ENCODE results near the gene CKM. TPM values are rescaled to one million over a fixed set of nuclear protein-coding genes. Genes with fewer than 3 reads are reported as not detected.

The CKM gene
- total and polyA plus RNA-seq, 2 donors (not counting 3 experiments of a cell fraction or from before 2014, with no cell fraction given), result not detected

GRCh38 chr19:45354241-45354842 is 31.7 kb upstream of the CKM start:
- Histone ChIP-seq H3K9ac (replicated peaks; ENCODE audit: extremely low read depth, insufficient read depth, low read length) (no peak overlapping the region), H3K4me3 (replicated peaks in 1 of 3; ENCODE audit: insufficient read depth in 1 of 3, low read depth in 1 of 3, low read length in 3 of 3) (no peak overlapping the region), H3K27ac (ENCODE audit: insufficient read depth, low read depth, low read length) (no peak overlapping the region), H2AFZ (ENCODE audit: low read depth, low read length) (no peak overlapping the region), H4K20me1 (replicated peaks; ENCODE audit: control insufficient read depth, extremely low read depth, insufficient read depth, low read length) (no peaks in the 10 kb centered on the region), H3K4me1 (ENCODE audit: control insufficient read depth, extremely low read depth, insufficient read depth, low read length) (no peaks in the 10 kb centered on the region), H3K9me1 (replicated peaks; ENCODE audit: control insufficient read depth, extremely low read depth, insufficient read depth, low read length) (no peaks in the 10 kb centered on the region), H3K79me2 (ENCODE audit: control insufficient read depth, insufficient read depth, low read length) (no peaks in the 10 kb centered on the region), H3K4me2 (ENCODE audit: insufficient read depth, low read length) (no peak overlapping the region), H3K36me3 (ENCODE audit: control insufficient read depth in 2 of 2, extremely low read depth in 1 of 2, insufficient read depth in 2 of 2, low read length in 2 of 2) (peaks cover 7 to 46% of the 10 kb centered on the region in 2 experiments), H3K27me3 (ENCODE audit: control insufficient read depth in 2 of 2, insufficient read depth in 2 of 2, low read length in 2 of 2) (no peaks in the 10 kb centered on the region), H3K9me3 (replicated peaks; ENCODE audit: control insufficient read depth, insufficient read depth, low read length) (no peaks in the 10 kb centered on the region)
- intact Hi-C loops (cut with micrococcal nuclease) (no loop called here), dilution Hi-C loops (cut with MboI; ENCODE audit: extremely low pct_ligation_motif_present, low sequenced_read_pairs) (no loop called here)
- TF ChIP-seq FOS (IDR thresholded peaks at IDR 0.05; ENCODE audit: borderline replicate concordance, insufficient read depth, low read length) (no peak), EZH2 (IDR thresholded peaks at IDR 0.05; ENCODE audit: borderline replicate concordance, low read depth, low read length, severe bottlenecking) (no peak), POLR2AphosphoS5 (IDR thresholded peaks at IDR 0.05; ENCODE audit: insufficient read depth, low read depth, low read length) (no peak), CTCF (IDR thresholded peaks at IDR 0.05; ENCODE audit: extremely low read depth in 1 of 2, insufficient read depth in 1 of 2, low read depth in 1 of 2, low read length in 2 of 2) (no peak), MAX (IDR thresholded peaks at IDR 0.05; ENCODE audit: insufficient read depth, insufficient read length) (no peak), JUN (IDR thresholded peaks at IDR 0.05; ENCODE audit: borderline replicate concordance, insufficient read depth, insufficient read length, low read depth) (no peak), GATA2 (IDR thresholded peaks at IDR 0.05; ENCODE audit: insufficient read depth, insufficient read length, low read depth, low read length) (no peak), POLR2A (IDR thresholded peaks at IDR 0.05; ENCODE audit: low read depth, low read length) (no peak), MYC (IDR thresholded peaks at IDR 0.05; ENCODE audit: low read depth, low read length) (no peak)
- BruUV-seq (replicated peaks), result no TSS peak
- ChIA-PET POLR2A (no interaction called here), CTCF (no interaction called here)
- FAIRE-seq, result no peak
- no peak for DNase-seq (ENCODE audit: low read depth, low spot score)
